Vagina (tissue), 2 donors: Measurements from ENCODE around the gene NTRK3. TPM values are rescaled to one million over a fixed set of nuclear protein-coding genes. Genes with fewer than 3 reads are reported as not detected.

Source experiments
- DNase-seq, 2 donors: peaks; one replicate each; pipeline ENCODE4 v3.0.0-alpha.2; 2017; ENCODE audit errors: extremely low spot score in 2 of 2
- H3K27ac ChIP-seq: fragments of 200-600 bp; sonication (generic); one replicate; pipeline ENCODE4 v1.5.1; 2019
- H3K27me3 ChIP-seq: fragments of 200-600 bp; sonication (generic); one replicate; pipeline ENCODE4 v1.5.1; 2019
- H3K36me3 ChIP-seq, 2 donors: fragments of 200-600 bp; sonication (generic); one replicate each; pipeline ENCODE4 v1.5.1; 2017 to 2019
- H3K4me1 ChIP-seq: fragments of 200-600 bp; sonication (generic); one replicate; pipeline ENCODE4 v1.5.1; 2019
- H3K4me3 ChIP-seq, 2 donors: fragments of 200-600 bp; sonication (generic); 1 replicate in 1 of 2; 2 replicates in 1 of 2; pipeline ENCODE4 v1.5.1; 2016 to 2019
- H3K9me3 ChIP-seq: fragments of 200-600 bp; sonication (generic); one replicate; pipeline ENCODE4 v1.5.1; 2019
- CTCF ChIP-seq, 3 experiments: fragments of 450-650 bp in 2 of 3; fragments of 200-600 bp in 1 of 3; sonication (generic) in 1 of 3; IDR thresholded peaks; one replicate each; pipeline ENCODE4 v1.5.1; 2017 to 2019; ENCODE audit warnings: antibody characterized with exemption in 3 of 3, mild to moderate bottlenecking in 2 of 3, moderate library complexity in 2 of 3
- POLR2A ChIP-seq, 2 donors: fragments of 450-650 bp; IDR thresholded peaks; one replicate each; pipeline ENCODE4 v1.6.1; 2017; ENCODE audit warnings: antibody characterized with exemption in 2 of 2, mild to moderate bottlenecking in 2 of 2, moderate library complexity in 2 of 2
- POLR2AphosphoS5 ChIP-seq, 2 donors: sonication (generic); formaldehyde crosslinking; IDR thresholded peaks; one replicate each; pipeline ENCODE4 v1.9.0; 2017; ENCODE audit warnings: antibody characterized with exemption in 2 of 2, mild to moderate bottlenecking in 2 of 2, low read depth in 1 of 2; ENCODE audit not compliant: insufficient read depth in 1 of 2
- intact Hi-C: fragments of 100-400 bp; cut with DNase I; formaldehyde crosslinking; loops from one replicate; pipeline ENCODE4 v1.15.1; 2023
- total RNA-seq: library from RNA; depleted of rRNA; stranded (reverse); fragments of >200 nt; gene quantifications from one replicate; pipeline ENCODE4 v1.2.3, GENCODE V29; 2016

Gene NTRK3
- total RNA-seq, 1 donor from 2014 or later = 4.9 TPM

- Histone ChIP-seq H3K27ac (no peak overlapping the region), H3K27me3 (no peaks in the 10 kb centered on the region), H3K4me1 (no peaks in the 10 kb centered on the region), H3K9me3 (no peaks in the 10 kb centered on the region), H3K4me3 (no peak overlapping the region), H3K36me3 (no peaks in the 10 kb centered on the region)
- TF ChIP-seq POLR2AphosphoS5 (IDR thresholded peaks at IDR 0.05; ENCODE audit: insufficient read depth in 1 of 2, low read depth in 1 of 2) = no peak
- no peak for TF ChIP-seq POLR2A (IDR thresholded peaks at IDR 0.05)
- TF ChIP-seq CTCF (IDR thresholded peaks at IDR 0.05) = no peak
- DNase-seq = no peak
- intact Hi-C loops = no loop called here
Observed at GRCh38 chr15:88133795-88134194, 122.7 kb downstream of the NTRK3 start.

- intact Hi-C loops = no loop called here
- Histone ChIP-seq H3K27ac (no peak overlapping the region), H3K9me3 (no peaks in the 10 kb centered on the region), H3K36me3 (no peaks in the 10 kb centered on the region), H3K27me3 (no peaks in the 10 kb centered on the region), H3K4me3 (no peak overlapping the region), H3K4me1 (no peaks in the 10 kb centered on the region)
- TF ChIP-seq POLR2AphosphoS5 (IDR thresholded peaks at IDR 0.05; ENCODE audit: insufficient read depth in 1 of 2, low read depth in 1 of 2) (no peak), POLR2A (IDR thresholded peaks at IDR 0.05) (no peak), CTCF (IDR thresholded peaks at IDR 0.05) (no peak)
- no peak for DNase-seq
Observed at GRCh38 chr15:88132499-88132898, 124.0 kb downstream of the NTRK3 start.

GRCh38 chr15:88131937-88132336 is 124.6 kb downstream of the NTRK3 start:
- DNase-seq = no peak
- Histone ChIP-seq H3K4me1 (no peaks in the 10 kb centered on the region), H3K36me3 (no peaks in the 10 kb centered on the region), H3K27ac (no peak overlapping the region), H3K27me3 (no peaks in the 10 kb centered on the region), H3K4me3 (no peak overlapping the region), H3K9me3 (no peaks in the 10 kb centered on the region)
- intact Hi-C loops = no loop called here
- TF ChIP-seq CTCF (IDR thresholded peaks at IDR 0.05) (no peak), POLR2A (IDR thresholded peaks at IDR 0.05) (no peak), POLR2AphosphoS5 (IDR thresholded peaks at IDR 0.05; ENCODE audit: insufficient read depth in 1 of 2, low read depth in 1 of 2) (no peak)

- no peak for DNase-seq
- intact Hi-C loops = no loop called here
Observed at GRCh38 chr15:88127432-88127790, 129.1 kb downstream of the NTRK3 start.

More at GRCh38 chr15:88127432-88127790, 129.1 kb downstream of the NTRK3 start:
- no peaks in the 10 kb centered on the region for H3K27me3 ChIP-seq
- H3K36me3 ChIP-seq = no peaks in the 10 kb centered on the region
- no peak overlapping the region for H3K27ac ChIP-seq
- H3K9me3 ChIP-seq = no peaks in the 10 kb centered on the region
- H3K4me3 ChIP-seq = no peak overlapping the region
- TF ChIP-seq POLR2AphosphoS5 (IDR thresholded peaks at IDR 0.05; ENCODE audit: insufficient read depth in 1 of 2, low read depth in 1 of 2) (no peak), CTCF (IDR thresholded peaks at IDR 0.05) (no peak), POLR2A (IDR thresholded peaks at IDR 0.05) (no peak)
- no peaks in the 10 kb centered on the region for H3K4me1 ChIP-seq
